Measurements from ENCODE around the gene MPDU1.

MPDU1 gene

DNA sequence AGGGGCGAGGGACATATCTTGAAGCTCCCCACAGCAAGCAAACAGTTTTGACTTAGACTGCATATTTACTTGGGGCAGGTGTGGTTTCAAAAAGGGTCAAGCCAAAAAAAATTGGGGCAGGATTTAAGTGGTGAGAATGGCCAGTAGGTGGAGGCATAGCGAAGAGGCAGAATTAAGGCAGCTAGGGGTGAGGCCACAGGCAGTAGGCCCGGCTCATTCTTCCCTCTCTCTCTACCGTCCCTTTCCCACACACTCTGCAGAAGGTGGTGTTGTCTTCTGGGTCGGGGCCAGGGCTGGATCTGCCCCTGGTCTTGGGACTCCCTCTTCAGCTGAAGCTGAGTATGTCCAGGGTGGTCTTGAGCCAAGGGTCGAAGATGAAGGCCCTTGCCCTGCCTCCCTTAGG, 48.8 kb downstream of the MPDU1 start:
- Histone ChIP-seq H3K27ac (no peak overlapping the region), H3K4me3 (no peak overlapping the region)
- no peak for DNase-seq (ENCODE audit: low spot score)
- TF ChIP-seq, protein P1, sequence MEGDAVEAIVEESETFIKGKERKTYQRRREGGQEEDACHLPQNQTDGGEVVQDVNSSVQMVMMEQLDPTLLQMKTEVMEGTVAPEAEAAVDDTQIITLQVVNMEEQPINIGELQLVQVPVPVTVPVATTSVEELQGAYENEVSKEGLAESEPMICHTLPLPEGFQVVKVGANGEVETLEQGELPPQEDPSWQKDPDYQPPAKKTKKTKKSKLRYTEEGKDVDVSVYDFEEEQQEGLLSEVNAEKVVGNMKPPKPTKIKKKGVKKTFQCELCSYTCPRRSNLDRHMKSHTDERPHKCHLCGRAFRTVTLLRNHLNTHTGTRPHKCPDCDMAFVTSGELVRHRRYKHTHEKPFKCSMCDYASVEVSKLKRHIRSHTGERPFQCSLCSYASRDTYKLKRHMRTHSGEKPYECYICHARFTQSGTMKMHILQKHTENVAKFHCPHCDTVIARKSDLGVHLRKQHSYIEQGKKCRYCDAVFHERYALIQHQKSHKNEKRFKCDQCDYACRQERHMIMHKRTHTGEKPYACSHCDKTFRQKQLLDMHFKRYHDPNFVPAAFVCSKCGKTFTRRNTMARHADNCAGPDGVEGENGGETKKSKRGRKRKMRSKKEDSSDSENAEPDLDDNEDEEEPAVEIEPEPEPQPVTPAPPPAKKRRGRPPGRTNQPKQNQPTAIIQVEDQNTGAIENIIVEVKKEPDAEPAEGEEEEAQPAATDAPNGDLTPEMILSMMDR (IDR thresholded peaks at IDR 0.05), result peak; percentile 17

DNA sequence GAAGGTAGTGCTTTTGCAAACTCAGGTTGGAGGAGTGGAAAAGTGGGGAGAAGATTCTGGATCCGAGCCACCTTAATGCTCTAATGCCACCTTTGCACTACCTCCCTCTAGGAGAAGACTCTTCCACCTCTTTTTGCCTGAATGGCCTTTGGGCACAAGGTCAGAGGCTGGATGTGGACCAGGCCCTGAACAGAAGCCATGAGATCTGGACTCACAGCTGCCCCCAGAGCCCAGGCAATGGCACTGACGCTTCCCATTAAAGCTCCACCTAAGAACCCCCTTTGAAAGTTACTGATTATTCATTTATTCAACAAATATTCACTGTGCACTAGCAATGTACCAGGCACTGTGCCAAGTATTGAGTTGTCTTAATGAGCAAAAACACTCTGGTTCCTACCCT, 49.4 kb downstream of the MPDU1 start:
- H3K4me3 ChIP-seq, result no peak overlapping the region
- no peak for DNase-seq (ENCODE audit: low spot score)
- no peak overlapping the region for H3K27ac ChIP-seq
- TF ChIP-seq, protein P1 (IDR thresholded peaks at IDR 0.05), result no peak

- DNase-seq (ENCODE audit: low spot score), result no peak
- H3K27ac ChIP-seq, result no peak overlapping the region
- H3K4me3 ChIP-seq, result no peak overlapping the region
- TF ChIP-seq, protein P1 (IDR thresholded peaks at IDR 0.05), result peak; percentile 14
These were observed 50.7 kb downstream of the MPDU1 start for GRCh38 chr17:7634384-7634783.

- Histone ChIP-seq H3K4me3 (no peak overlapping the region), H3K27ac (no peak overlapping the region)
- TF ChIP-seq, protein P1 (IDR thresholded peaks at IDR 0.05), result no peak
- DNase-seq (ENCODE audit: low spot score), result no peak
These were observed 52.5 kb downstream of the MPDU1 start for GRCh38 chr17:7636163-7636562.

All from coronary artery (tissue), 2 donors.